GM21529 (cell line): Measurements from ENCODE around the gene AGBL1.

Experiments used
- ATAC-seq: cut with Tn5 transposase; IDR thresholded peaks from one replicate; pipeline ENCODE4 v1.9.1; 2021; ENCODE audit not compliant: unreplicated experiment

The AGBL1 gene

DNA sequence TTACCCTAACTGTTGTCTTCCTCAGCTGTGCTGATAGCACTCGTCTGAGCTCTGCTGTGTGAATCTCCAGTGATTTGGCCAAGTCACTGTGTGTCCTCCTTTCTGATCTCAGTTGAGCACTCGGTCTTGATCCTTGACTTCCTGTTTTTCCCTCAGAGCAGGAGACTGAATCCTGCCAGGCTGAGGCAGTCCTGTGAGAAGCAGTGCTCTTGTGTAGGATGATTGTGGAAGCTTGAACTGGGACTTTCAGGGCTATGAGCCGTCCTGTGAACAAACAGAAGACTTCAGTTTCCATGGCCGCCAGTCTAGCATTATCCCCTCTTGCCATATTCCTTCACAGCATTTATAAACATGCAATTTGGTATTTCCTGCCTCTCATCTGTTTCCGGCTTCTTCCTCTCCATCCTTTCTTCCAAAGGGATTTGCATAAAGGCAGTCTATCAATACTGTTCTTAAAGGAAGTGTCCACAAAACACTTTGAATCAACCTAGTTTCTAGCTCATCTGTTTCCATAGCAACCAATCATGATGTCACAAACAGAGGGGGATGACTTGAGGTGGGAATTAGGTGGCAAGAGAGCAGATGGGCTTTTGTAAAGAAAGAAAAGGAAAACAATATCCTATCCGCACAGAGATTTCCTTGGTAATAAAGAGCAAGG is 237.2 kb downstream of the AGBL1 start:
- ATAC-seq, result no peak

- no peak for ATAC-seq
Measured at GRCh38 chr15:86317384-86317740, 237.7 kb downstream of the AGBL1 start.

DNA sequence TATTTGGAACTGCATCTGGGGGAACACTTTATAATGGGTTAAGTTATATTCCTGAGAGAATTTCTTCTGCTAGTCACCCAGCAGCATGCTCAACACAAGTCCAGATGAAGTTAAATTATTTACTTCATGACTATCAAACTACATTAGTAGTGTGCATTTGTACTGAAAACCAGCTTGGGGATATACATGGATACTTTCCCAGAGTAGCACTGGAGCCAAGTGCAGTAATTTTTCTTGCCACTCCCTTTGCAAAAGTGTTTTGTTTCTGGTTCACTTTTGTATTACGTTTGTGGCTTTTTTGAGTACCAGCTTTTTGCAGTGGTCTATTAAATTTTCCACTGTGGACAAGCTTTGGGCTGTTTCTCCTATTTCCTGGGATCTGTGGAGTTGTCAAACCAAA is 243.0 kb downstream of the AGBL1 start:
- no peak for ATAC-seq

DNA sequence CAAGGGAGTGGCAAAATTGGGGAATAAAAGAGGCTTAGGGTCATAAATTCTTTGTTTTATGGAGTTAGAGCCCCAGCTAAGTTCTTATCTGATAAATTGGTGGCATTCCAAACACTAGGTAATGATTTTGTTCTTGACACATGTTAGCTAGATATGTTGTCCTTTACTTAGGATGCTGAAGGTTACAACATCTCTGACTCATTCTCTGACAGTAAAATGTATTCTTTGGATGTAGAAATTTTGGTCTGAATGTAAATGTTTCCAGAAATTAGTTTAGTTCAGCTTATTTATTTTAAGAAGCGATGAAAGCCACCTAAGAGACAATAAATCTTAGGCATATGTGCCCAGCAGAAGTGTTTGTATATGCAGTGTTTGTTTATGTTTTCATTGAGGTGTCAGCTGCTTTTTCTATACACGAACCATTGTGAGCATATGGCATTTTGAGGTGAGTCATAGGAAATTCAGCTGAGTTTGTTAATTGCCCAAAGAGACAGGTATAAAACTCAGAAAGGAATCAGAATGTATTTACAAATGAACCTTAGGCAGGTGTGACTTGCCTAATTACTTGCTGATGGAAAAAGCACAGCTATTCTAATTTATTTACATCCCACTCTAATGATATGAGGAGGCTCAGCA is 247.7 kb downstream of the AGBL1 start:
- ATAC-seq, result no peak

DNA sequence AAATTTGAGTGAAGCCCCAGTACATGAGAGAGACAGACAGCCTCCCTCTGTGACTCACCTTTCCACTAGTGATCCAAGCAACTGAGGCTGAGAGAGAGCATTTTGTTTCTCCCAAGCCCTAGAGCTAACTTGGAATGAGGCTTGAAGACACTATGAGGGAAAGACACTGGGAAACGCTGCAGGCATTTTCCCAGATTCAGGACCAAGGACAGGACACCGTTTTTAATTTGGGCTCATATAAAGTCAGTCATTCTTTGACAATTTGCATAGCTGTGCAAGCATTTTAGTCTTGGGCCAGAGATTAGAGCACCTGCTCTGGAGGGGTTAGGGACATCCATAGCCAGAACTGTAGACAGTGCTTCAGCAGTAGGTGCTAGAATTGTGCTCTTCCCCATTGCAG is 249.0 kb downstream of the AGBL1 start:
- ATAC-seq, result no peak

DNA sequence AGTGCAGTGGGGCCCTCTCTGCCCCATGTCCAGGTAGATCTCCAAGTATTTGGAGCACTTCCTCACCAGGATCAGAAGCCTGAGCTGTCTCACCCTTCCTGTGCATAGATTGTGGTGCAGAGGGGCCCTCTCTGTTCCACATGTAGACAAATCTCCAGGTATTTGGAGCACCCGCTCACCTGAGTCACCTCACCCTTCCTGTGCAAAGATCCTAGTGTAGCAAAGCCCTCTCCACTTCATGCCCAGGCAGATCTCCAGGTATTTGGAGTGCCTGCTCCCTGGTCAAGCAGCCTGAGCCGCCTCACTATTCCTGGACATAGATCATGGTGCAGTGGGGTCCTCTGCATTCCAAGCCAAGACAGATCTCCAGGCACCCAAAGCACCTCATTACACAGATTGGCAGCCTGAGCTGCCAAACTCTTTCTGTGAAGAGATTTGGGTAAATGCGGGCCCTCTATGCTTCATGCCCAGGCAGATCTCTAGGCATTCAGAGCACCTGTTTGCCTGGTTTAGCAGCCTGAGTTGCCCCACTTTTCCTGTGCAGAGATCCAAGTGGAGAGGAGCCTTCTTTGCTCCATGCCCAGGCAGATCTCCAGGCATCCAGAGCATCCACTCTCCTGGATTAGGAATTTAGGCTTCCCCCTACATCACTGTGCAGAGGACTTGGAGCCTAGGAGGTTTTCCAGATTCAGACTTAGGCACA is 249.8 kb downstream of the AGBL1 start:
- ATAC-seq, result no peak

GRCh38 chr15:86333819-86334218 is 254.1 kb downstream of the AGBL1 start:
- ATAC-seq, result no peak

DNA sequence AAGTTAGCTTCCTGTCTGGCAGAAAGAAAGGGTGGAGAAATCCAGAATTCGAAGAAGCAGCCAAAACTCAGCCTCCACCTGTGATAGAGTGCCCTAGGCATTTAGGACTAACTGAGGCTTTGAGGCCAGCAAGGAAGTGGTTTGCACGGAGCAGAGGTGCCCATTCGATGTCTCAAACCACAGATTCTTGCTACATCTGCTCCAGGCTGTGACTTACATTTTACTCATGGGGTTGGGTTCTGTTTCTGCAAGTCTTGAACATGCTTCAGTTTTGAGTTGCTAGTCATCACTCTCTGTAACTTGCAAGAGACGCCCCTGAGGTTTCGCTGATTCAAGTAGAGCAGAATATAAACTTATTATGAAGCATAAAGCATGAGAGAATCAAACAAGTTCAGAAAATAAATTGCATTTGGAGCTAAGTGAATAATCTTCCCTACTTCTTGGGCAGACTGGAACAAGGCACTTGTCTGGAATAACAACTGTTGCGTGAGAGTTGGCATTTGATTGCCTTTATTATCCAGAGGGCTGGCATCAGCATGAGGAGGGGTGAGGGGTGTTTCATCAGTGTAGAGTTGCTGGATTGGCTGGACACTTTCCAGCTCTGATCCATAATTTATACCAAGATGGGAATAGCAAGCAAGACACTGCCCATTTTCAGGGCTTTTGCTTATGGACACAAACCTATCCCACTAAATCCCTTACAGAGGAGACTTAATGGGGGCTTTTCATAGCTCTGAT is 256.5 kb downstream of the AGBL1 start:
- no peak for ATAC-seq

DNA sequence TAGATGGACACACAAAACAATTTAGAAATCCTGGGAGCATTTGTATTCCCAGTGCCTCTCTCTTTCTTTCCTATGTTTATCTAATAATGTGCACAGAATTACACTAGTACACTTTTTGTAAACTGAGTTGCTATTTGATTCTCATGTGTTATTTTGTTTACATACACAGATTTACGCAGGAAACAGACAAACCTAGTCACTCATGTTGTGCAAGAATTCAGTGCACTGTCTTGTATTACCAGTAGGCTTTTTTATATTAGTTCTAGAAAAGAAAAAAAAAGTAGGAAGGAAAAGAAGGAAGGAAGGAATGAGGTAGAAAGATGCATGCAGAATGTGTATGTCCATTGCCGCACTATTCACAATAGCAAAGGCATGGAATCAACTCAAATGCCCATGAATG is 257.4 kb downstream of the AGBL1 start:
- no peak for ATAC-seq

DNA sequence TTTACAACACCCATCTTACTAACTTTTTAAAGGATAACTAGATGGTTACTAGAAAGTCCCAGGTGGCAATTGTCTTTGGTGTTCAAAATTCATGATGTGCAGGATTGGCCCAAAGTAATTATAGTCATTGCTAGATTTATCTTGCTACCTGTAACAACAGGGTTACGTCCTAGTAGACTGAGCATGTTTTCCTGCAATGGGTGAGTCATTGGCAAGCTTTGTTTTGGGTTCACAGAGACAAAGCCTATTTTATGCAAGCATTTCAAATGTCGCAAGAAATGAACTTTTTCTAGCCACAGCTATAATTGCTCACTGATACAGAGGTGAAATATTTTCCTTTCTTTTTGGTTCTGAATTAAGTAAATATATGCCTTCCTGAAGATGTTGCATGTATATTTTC is 267.6 kb downstream of the AGBL1 start:
- ATAC-seq, result no peak

- ATAC-seq, result no peak
Measured at GRCh38 chr15:86349565-86349964, 269.9 kb downstream of the AGBL1 start.

GRCh38 chr15:86353213-86353612 is 273.5 kb downstream of the AGBL1 start:
- no peak for ATAC-seq

DNA sequence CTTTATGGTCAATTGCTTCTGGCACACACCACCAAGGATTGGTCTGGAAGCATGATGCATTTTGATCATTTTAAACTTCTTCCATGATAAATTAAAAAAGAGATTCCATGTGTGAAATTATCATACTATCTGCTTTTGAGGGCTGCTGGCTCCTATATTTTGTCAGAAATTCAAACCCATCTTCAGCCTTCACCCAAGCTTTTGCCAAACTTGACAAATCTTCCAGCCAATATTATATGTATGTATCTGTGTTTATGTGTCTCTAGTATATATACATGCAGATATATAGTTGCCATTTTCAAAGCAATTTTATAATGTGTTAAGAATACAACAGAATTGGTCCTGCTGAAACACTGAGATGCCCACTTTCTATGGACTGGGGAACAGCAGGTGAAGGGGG is 275.7 kb downstream of the AGBL1 start:
- no peak for ATAC-seq

- no peak for ATAC-seq
Measured at GRCh38 chr15:86355801-86356200, 276.1 kb downstream of the AGBL1 start.

DNA sequence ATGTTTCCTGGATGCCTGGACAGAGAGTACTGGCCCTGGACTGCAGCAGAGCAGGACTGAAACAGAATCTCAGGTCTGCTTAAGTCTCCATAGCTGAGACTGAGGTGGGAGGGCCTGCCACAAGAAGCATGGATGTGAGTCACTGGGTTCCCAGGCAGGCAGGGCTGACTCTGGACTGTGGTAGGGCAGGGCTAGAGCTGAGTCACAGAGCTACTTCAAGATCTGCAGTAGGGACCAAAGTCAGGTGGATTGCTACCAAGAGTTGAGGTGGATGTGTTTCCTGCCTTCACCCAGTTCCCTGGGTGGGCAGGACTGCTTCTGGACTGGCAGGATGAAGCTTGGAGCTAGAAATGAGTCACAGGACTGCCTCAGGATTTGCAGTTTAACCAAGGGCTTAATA is 282.9 kb downstream of the AGBL1 start:
- ATAC-seq, result no peak

GRCh38 chr15:86373147-86373546 is 293.5 kb downstream of the AGBL1 start:
- no peak for ATAC-seq

GRCh38 chr15:86375733-86376280 is 296.1 kb downstream of the AGBL1 start:
- ATAC-seq, result no peak

DNA sequence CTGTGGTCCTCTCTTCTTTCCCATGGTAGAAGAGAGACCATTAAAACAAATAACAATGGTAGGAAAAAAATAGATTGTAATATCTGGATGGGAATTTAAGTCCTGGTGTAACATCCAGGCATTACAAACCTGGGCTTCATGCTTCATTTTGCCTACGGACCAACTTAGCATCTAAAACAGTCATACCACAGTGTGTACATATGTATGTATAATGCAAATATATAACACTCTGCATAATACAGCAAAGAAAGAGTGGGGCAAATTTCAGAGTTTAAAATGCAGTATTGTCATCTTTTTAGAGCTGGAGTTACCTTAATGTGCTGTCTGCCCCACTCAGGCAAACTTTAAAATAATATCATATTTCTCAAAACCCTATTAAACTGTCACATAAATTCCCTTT is 298.2 kb downstream of the AGBL1 start:
- ATAC-seq, result no peak

GRCh38 chr15:86382341-86382740 is 302.7 kb downstream of the AGBL1 start:
- ATAC-seq, result no peak

DNA sequence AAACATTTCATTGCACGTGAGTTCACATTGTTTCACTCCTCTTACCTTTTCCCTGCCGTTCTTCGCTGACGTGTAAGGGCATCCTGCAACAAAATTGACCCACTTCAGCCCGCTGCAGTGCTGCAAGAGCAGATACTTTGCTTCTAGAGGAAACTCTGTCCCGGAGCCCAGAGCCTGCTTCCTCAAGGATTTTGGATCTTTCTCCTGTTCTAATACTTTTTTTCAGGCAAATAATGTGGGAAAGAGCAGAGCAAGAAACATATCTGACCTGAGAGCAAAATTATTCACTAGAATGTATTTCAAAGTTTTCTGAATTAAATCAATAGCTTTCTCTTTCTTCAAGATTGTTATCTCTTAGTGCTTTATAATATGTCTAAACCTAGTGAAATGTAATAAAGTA is 303.9 kb downstream of the AGBL1 start:
- no peak for ATAC-seq

GRCh38 chr15:86384186-86384585 is 304.5 kb downstream of the AGBL1 start:
- no peak for ATAC-seq

- no peak for ATAC-seq
Measured at GRCh38 chr15:86392296-86392695, 312.6 kb downstream of the AGBL1 start.
